ENCODE measurements around the gene FGF14.

The FGF14 gene

GRCh38 chr13:101774393-101774792 lies 627.5 kb downstream of the FGF14 start:
- no peak overlapping the region for H3K27ac ChIP-seq (ENCODE audit: low read depth, low read length, severe bottlenecking)
- no peaks in the 10 kb centered on the region for H3K4me1 ChIP-seq (ENCODE audit: control insufficient read depth, insufficient read depth, low read length, poor library complexity, severe bottlenecking)
- H3K36me3 ChIP-seq (ENCODE audit: control insufficient read depth, insufficient read depth, low read length) = no peaks in the 10 kb centered on the region
- 50 to 100% methylated on average over 1 of the region's 4 CpGs for WGBS, 2 experiments (ENCODE audit: insufficient coverage in 2 of 2)
- H3K4me3 ChIP-seq (ENCODE audit: extremely low read depth, insufficient read depth, low read length, poor library complexity, severe bottlenecking) = no peak overlapping the region
- no peaks in the 10 kb centered on the region for H3K9me3 ChIP-seq (ENCODE audit: control insufficient read depth, low read length)

- Histone ChIP-seq H3K4me1 (ENCODE audit: control insufficient read depth, insufficient read depth, low read length, poor library complexity, severe bottlenecking) (no peaks in the 10 kb centered on the region), H3K4me3 (ENCODE audit: extremely low read depth, insufficient read depth, low read length, poor library complexity, severe bottlenecking) (no peak overlapping the region), H3K36me3 (ENCODE audit: control insufficient read depth, insufficient read depth, low read length) (no peaks in the 10 kb centered on the region), H3K9me3 (ENCODE audit: control insufficient read depth, low read length) (no peaks in the 10 kb centered on the region), H3K27ac (ENCODE audit: low read depth, low read length, severe bottlenecking) (no peak overlapping the region)
- no CpG with 5 or more reads among the region's 2 CpGs for WGBS, 2 experiments (ENCODE audit: insufficient coverage in 2 of 2)
Observed at GRCh38 chr13:101773062-101773461, 628.8 kb downstream of the FGF14 start.

GRCh38 chr13:101767131-101767530 lies 634.7 kb downstream of the FGF14 start:
- Histone ChIP-seq H3K36me3 (ENCODE audit: control insufficient read depth, insufficient read depth, low read length) (no peaks in the 10 kb centered on the region), H3K9me3 (ENCODE audit: control insufficient read depth, low read length) (no peaks in the 10 kb centered on the region), H3K4me3 (ENCODE audit: extremely low read depth, insufficient read depth, low read length, poor library complexity, severe bottlenecking) (no peak overlapping the region), H3K4me1 (ENCODE audit: control insufficient read depth, insufficient read depth, low read length, poor library complexity, severe bottlenecking) (no peaks in the 10 kb centered on the region), H3K27ac (ENCODE audit: low read depth, low read length, severe bottlenecking) (no peak overlapping the region)
- 70% methylated on average over 1 of the region's 4 CpGs; no CpG with 5 or more reads in 1 of the 2 experiments for WGBS, 2 experiments (ENCODE audit: insufficient coverage in 2 of 2)

GRCh38 chr13:101763191-101763590 lies 638.7 kb downstream of the FGF14 start:
- Histone ChIP-seq H3K4me1 (ENCODE audit: control insufficient read depth, insufficient read depth, low read length, poor library complexity, severe bottlenecking) (no peaks in the 10 kb centered on the region), H3K27ac (ENCODE audit: low read depth, low read length, severe bottlenecking) (no peak overlapping the region), H3K4me3 (ENCODE audit: extremely low read depth, insufficient read depth, low read length, poor library complexity, severe bottlenecking) (no peak overlapping the region), H3K36me3 (ENCODE audit: control insufficient read depth, insufficient read depth, low read length) (no peaks in the 10 kb centered on the region), H3K9me3 (ENCODE audit: control insufficient read depth, low read length) (no peaks in the 10 kb centered on the region)
- 100% methylated on average over 1 of the region's 1 CpG for WGBS, 2 experiments (ENCODE audit: insufficient coverage in 2 of 2)

- Histone ChIP-seq H3K9me3 (ENCODE audit: control insufficient read depth, low read length) (no peaks in the 10 kb centered on the region), H3K36me3 (ENCODE audit: control insufficient read depth, insufficient read depth, low read length) (no peaks in the 10 kb centered on the region), H3K4me3 (ENCODE audit: extremely low read depth, insufficient read depth, low read length, poor library complexity, severe bottlenecking) (no peak overlapping the region), H3K4me1 (ENCODE audit: control insufficient read depth, insufficient read depth, low read length, poor library complexity, severe bottlenecking) (no peaks in the 10 kb centered on the region), H3K27ac (ENCODE audit: low read depth, low read length, severe bottlenecking) (no peak overlapping the region)
- WGBS, 2 experiments (ENCODE audit: insufficient coverage in 2 of 2) = 50% methylated on average over 1 of the region's 1 CpG; no CpG with 5 or more reads in 1 of the 2 experiments
Observed at GRCh38 chr13:101757446-101758039, 644.3 kb downstream of the FGF14 start.

- 81 to 92% methylated on average over 2 to 3 of the region's 6 CpGs for whole genome bisulfite sequencing, 2 experiments (ENCODE audit: insufficient coverage in 2 of 2)
- peak overlapping the region; percentile 17 for H3K27ac ChIP-seq (ENCODE audit: low read depth, low read length, severe bottlenecking)
Observed at GRCh38 chr13:101755228-101755887, 646.5 kb downstream of the FGF14 start.

GRCh38 chr13:101752432-101752831 lies 649.4 kb downstream of the FGF14 start:
- Histone ChIP-seq H3K9me3 (ENCODE audit: control insufficient read depth, low read length) (no peaks in the 10 kb centered on the region), H3K27ac (ENCODE audit: low read depth, low read length, severe bottlenecking) (no peak overlapping the region), H3K4me3 (ENCODE audit: extremely low read depth, insufficient read depth, low read length, poor library complexity, severe bottlenecking) (no peak overlapping the region), H3K36me3 (ENCODE audit: control insufficient read depth, insufficient read depth, low read length) (no peaks in the 10 kb centered on the region), H3K4me1 (ENCODE audit: control insufficient read depth, insufficient read depth, low read length, poor library complexity, severe bottlenecking) (no peaks in the 10 kb centered on the region)
- WGBS, 2 experiments (ENCODE audit: insufficient coverage in 2 of 2) = 88 to 100% methylated on average over 1 of the region's 3 CpGs

More at GRCh38 chr13:101755228-101755887, 646.5 kb downstream of the FGF14 start:
- H3K4me3 ChIP-seq (ENCODE audit: extremely low read depth, insufficient read depth, low read length, poor library complexity, severe bottlenecking) = no peak overlapping the region
- H3K4me1 ChIP-seq (ENCODE audit: control insufficient read depth, insufficient read depth, low read length, poor library complexity, severe bottlenecking) = no peaks in the 10 kb centered on the region
- H3K36me3 ChIP-seq (ENCODE audit: control insufficient read depth, insufficient read depth, low read length) = no peaks in the 10 kb centered on the region
- no peaks in the 10 kb centered on the region for H3K9me3 ChIP-seq (ENCODE audit: control insufficient read depth, low read length)

- H3K36me3 ChIP-seq (ENCODE audit: control insufficient read depth, insufficient read depth, low read length) = no peaks in the 10 kb centered on the region
Observed at GRCh38 chr13:101751488-101751887, 650.4 kb downstream of the FGF14 start.

GRCh38 chr13:101749584-101749983 lies 652.3 kb downstream of the FGF14 start:
- no peaks in the 10 kb centered on the region for H3K4me1 ChIP-seq (ENCODE audit: control insufficient read depth, insufficient read depth, low read length, poor library complexity, severe bottlenecking)
- H3K9me3 ChIP-seq (ENCODE audit: control insufficient read depth, low read length) = no peaks in the 10 kb centered on the region
- H3K4me3 ChIP-seq (ENCODE audit: extremely low read depth, insufficient read depth, low read length, poor library complexity, severe bottlenecking) = no peak overlapping the region
- H3K27ac ChIP-seq (ENCODE audit: low read depth, low read length, severe bottlenecking) = no peak overlapping the region
- no peaks in the 10 kb centered on the region for H3K36me3 ChIP-seq (ENCODE audit: control insufficient read depth, insufficient read depth, low read length)
- WGBS, 2 experiments (ENCODE audit: insufficient coverage in 2 of 2) = no CpG with 5 or more reads among the region's 1 CpG

More at GRCh38 chr13:101751488-101751887, 650.4 kb downstream of the FGF14 start:
- H3K4me1 ChIP-seq (ENCODE audit: control insufficient read depth, insufficient read depth, low read length, poor library complexity, severe bottlenecking) = no peaks in the 10 kb centered on the region
- no peak overlapping the region for H3K27ac ChIP-seq (ENCODE audit: low read depth, low read length, severe bottlenecking)
- WGBS, 2 experiments (ENCODE audit: insufficient coverage in 2 of 2) = 0 to 24% methylated on average over 1 to 3 of the region's 3 CpGs
- no peak overlapping the region for H3K4me3 ChIP-seq (ENCODE audit: extremely low read depth, insufficient read depth, low read length, poor library complexity, severe bottlenecking)
- H3K9me3 ChIP-seq (ENCODE audit: control insufficient read depth, low read length) = no peaks in the 10 kb centered on the region

- H3K27ac ChIP-seq (ENCODE audit: low read depth, low read length, severe bottlenecking) = no peak overlapping the region
- no CpG with 5 or more reads among the region's 1 CpG for WGBS, 2 experiments (ENCODE audit: insufficient coverage in 2 of 2)
- H3K4me1 ChIP-seq (ENCODE audit: control insufficient read depth, insufficient read depth, low read length, poor library complexity, severe bottlenecking) = no peaks in the 10 kb centered on the region
- H3K9me3 ChIP-seq (ENCODE audit: control insufficient read depth, low read length) = no peaks in the 10 kb centered on the region
- H3K36me3 ChIP-seq (ENCODE audit: control insufficient read depth, insufficient read depth, low read length) = no peaks in the 10 kb centered on the region
- H3K4me3 ChIP-seq (ENCODE audit: extremely low read depth, insufficient read depth, low read length, poor library complexity, severe bottlenecking) = no peak overlapping the region
Observed at GRCh38 chr13:101747039-101747438, 654.8 kb downstream of the FGF14 start.

GRCh38 chr13:101746513-101746912 lies 655.3 kb downstream of the FGF14 start:
- Histone ChIP-seq H3K4me3 (ENCODE audit: extremely low read depth, insufficient read depth, low read length, poor library complexity, severe bottlenecking) (no peak overlapping the region), H3K9me3 (ENCODE audit: control insufficient read depth, low read length) (no peaks in the 10 kb centered on the region), H3K36me3 (ENCODE audit: control insufficient read depth, insufficient read depth, low read length) (no peaks in the 10 kb centered on the region), H3K27ac (ENCODE audit: low read depth, low read length, severe bottlenecking) (no peak overlapping the region), H3K4me1 (ENCODE audit: control insufficient read depth, insufficient read depth, low read length, poor library complexity, severe bottlenecking) (no peaks in the 10 kb centered on the region)
- WGBS, 2 experiments (ENCODE audit: insufficient coverage in 2 of 2) = no CpG with 5 or more reads among the region's 2 CpGs
